ENCODE results near the gene CRTAC1. TPM values are rescaled to one million over a fixed set of nuclear protein-coding genes. Genes with fewer than 3 reads are reported as not detected.

CRTAC1 gene
- total RNA-seq, 1 experiment from 2014 or later = 0.46 TPM

GRCh38 chr10:97932932-97933530 is 97.4 kb downstream of the CRTAC1 start:
- H3K23me2 ChIP-seq (ENCODE audit: insufficient read length, low read depth, low read length, poor library complexity, severe bottlenecking) = no peaks in the 10 kb centered on the region
- no peak overlapping the region for H3K27ac ChIP-seq (ENCODE audit: insufficient read length, low read depth, low read length)
- no peaks in the 10 kb centered on the region for H3K79me1 ChIP-seq (ENCODE audit: insufficient read depth, low read depth, low read length, poor library complexity, severe bottlenecking)
- H3K4me1 ChIP-seq (ENCODE audit: insufficient read depth, low read length) = no peaks in the 10 kb centered on the region
- Mint-ChIP-seq H3K4me1 (peaks cover 0 to 5% of the 10 kb centered on the region in 2 experiments; a peak in 2 of 4 replicates), H3K4me3 (no peak overlapping the region), H3K9me3 (no peaks in the 10 kb centered on the region; a peak in 1 of 5 replicates), H3K36me3 (ENCODE audit: insufficient read depth in 1 of 3, low read depth in 3 of 3) (no peaks in the 10 kb centered on the region), H3K27ac (no peak overlapping the region), H3K27me3 (ENCODE audit: low read depth) (peaks cover 11% of the 10 kb centered on the region)
- no peak overlapping the region for H3K4me2 ChIP-seq (ENCODE audit: insufficient read depth, insufficient read length, low read length)
- H3K18ac ChIP-seq (ENCODE audit: insufficient read length, low read depth, low read length) = no peak overlapping the region
- H2AFZ ChIP-seq (ENCODE audit: low read length) = no peak overlapping the region
- no peak overlapping the region for H4K91ac ChIP-seq (ENCODE audit: insufficient read length, low read depth, low read length)
- no peak for TF ChIP-seq CTCF (conservative IDR thresholded peaks at IDR 0.05)
- DNase-seq = no peak
- H4K8ac ChIP-seq (replicated peaks; ENCODE audit: insufficient read length, low read depth, low read length) = no peak overlapping the region
- no peaks in the 10 kb centered on the region for H4K20me1 ChIP-seq (ENCODE audit: control insufficient read depth, insufficient read depth, insufficient read length)
- H4K5ac ChIP-seq (ENCODE audit: insufficient read length, low read depth, low read length) = no peak overlapping the region
- no peak overlapping the region for H2BK120ac ChIP-seq (ENCODE audit: low read depth, low read length, poor library complexity, severe bottlenecking)
- no peak overlapping the region for H3K56ac ChIP-seq (ENCODE audit: insufficient read length, low read depth, low read length)
- H3K14ac ChIP-seq (ENCODE audit: insufficient read depth, low read length) = no peak overlapping the region
- no peak overlapping the region for H3T11ph ChIP-seq (ENCODE audit: low read length)
- no peak overlapping the region for H2BK20ac ChIP-seq (ENCODE audit: low read depth, low read length, poor library complexity, severe bottlenecking)
- no peaks in the 10 kb centered on the region for H3K27me3 ChIP-seq (ENCODE audit: insufficient read depth, low read length)
- no peak overlapping the region for H3K9ac ChIP-seq (ENCODE audit: extremely low read depth, insufficient read length, low read length)
- no peak overlapping the region for H3K4ac ChIP-seq (ENCODE audit: low read depth, low read length)
- H2AK5ac ChIP-seq (ENCODE audit: insufficient read length, low read length) = no peak overlapping the region
- no peak overlapping the region for H2BK15ac ChIP-seq (ENCODE audit: low read depth, low read length)
- H2BK5ac ChIP-seq (ENCODE audit: insufficient read length, low read length) = no peak overlapping the region
- no CpG with 5 or more reads among the region's 10 CpGs for WGBS (ENCODE audit: extremely low coverage, insufficient read length, low lambda C conversion rate)
- H3K23ac ChIP-seq (ENCODE audit: insufficient read length, low read depth, low read length) = no peak overlapping the region
- no peak overlapping the region for H2BK12ac ChIP-seq (ENCODE audit: insufficient read length, low read depth, low read length)
- H3K9me3 ChIP-seq (ENCODE audit: control insufficient read depth, low read depth, low read length) = no peaks in the 10 kb centered on the region
- H3K79me2 ChIP-seq (ENCODE audit: insufficient read depth, low read length) = no peaks in the 10 kb centered on the region

All from H9 (cell line).